DND-41 (cell line): ENCODE results near the gene CSN2.
"Not testable (repeated sequence)": the region's sequence is repeated elsewhere in the genome, so short reads cannot be mapped to it uniquely, and the experiment has no call there.

Source experiments
- ATAC-seq: fragments of 200-7000 bp; cut with Tn5 transposase; 3 replicates; pipeline ENCODE4 v1.9.1; 2021; ENCODE audit warnings: low read depth; ENCODE audit not compliant: insufficient read depth
- DNase-seq: peaks from one replicate; pipeline ENCODE4 v3.0.0-alpha.2; 2020
- H2AFZ ChIP-seq: 2 replicates; pipeline ENCODE4 v1.6.0; 2012; ENCODE audit warnings: low read depth, low read length
- H3K27ac ChIP-seq: 2 replicates; pipeline ENCODE4 v1.5.1; 2012; ENCODE audit warnings: low read length, inconsistent platforms
- H3K27me3 ChIP-seq: fragments of 200-600 bp; sonication (generic); 2 replicates; pipeline ENCODE4 v1.6.0; 2012; ENCODE audit warnings: low read length, mild to moderate bottlenecking, inconsistent platforms; ENCODE audit not compliant: insufficient read depth, poor library complexity
- H3K36me3 ChIP-seq: 2 replicates; pipeline ENCODE4 v1.5.1; 2012; ENCODE audit warnings: low read length, inconsistent platforms; ENCODE audit not compliant: insufficient read depth
- H3K4me1 ChIP-seq: 2 replicates; pipeline ENCODE4 v1.5.1; 2012; ENCODE audit warnings: mild to moderate bottlenecking, low read length; ENCODE audit not compliant: insufficient read depth
- H3K4me2 ChIP-seq: 2 replicates; pipeline ENCODE4 v1.6.0; 2012; ENCODE audit warnings: mild to moderate bottlenecking, moderate library complexity, low read length, inconsistent platforms; ENCODE audit not compliant: insufficient read depth
- H3K4me3 ChIP-seq, 2 experiments: fragments of 200-600 bp in 1 of 2; shearing (Covaris generic) in 1 of 2; 2 replicates each; pipeline ENCODE4 v1.5.1; 2012 to 2016; ENCODE audit warnings: inconsistent platforms in 2 of 2, low read length in 2 of 2, mild to moderate bottlenecking in 2 of 2, low read depth in 1 of 2, moderate library complexity in 1 of 2
- H3K79me2 ChIP-seq: 2 replicates; pipeline ENCODE4 v1.6.0; 2012; ENCODE audit warnings: low read length, inconsistent platforms; ENCODE audit not compliant: insufficient read depth
- H3K9ac ChIP-seq: 2 replicates; pipeline ENCODE4 v1.6.0; 2012; ENCODE audit warnings: low read depth, mild to moderate bottlenecking, inconsistent platforms, low read length, moderate library complexity
- H3K9me3 ChIP-seq: 2 replicates; pipeline ENCODE4 v1.5.1; 2012; ENCODE audit warnings: low read length, moderate library complexity, mild to moderate bottlenecking, inconsistent platforms; ENCODE audit not compliant: insufficient read depth, severe bottlenecking
- H4K20me1 ChIP-seq: 2 replicates; pipeline ENCODE4 v1.6.0; 2012; ENCODE audit warnings: low read length; ENCODE audit not compliant: insufficient read depth
- EZH2 ChIP-seq: IDR thresholded peaks from 3 replicates; pipeline ENCODE4 v1.6.1; 2012; ENCODE audit warnings: borderline replicate concordance, low read depth, mild to moderate bottlenecking, moderate library complexity, low read length, inconsistent platforms; ENCODE audit not compliant: severe bottlenecking
- TF ChIP-seq, protein P1 (sequence below): IDR thresholded peaks from 2 replicates; pipeline ENCODE4 v1.5.1; 2012; ENCODE audit warnings: borderline replicate concordance, low read length, moderate library complexity, mild to moderate bottlenecking; ENCODE audit not compliant: poor library complexity, severe bottlenecking; ENCODE audit errors: extremely low read depth

Gene CSN2

DNA sequence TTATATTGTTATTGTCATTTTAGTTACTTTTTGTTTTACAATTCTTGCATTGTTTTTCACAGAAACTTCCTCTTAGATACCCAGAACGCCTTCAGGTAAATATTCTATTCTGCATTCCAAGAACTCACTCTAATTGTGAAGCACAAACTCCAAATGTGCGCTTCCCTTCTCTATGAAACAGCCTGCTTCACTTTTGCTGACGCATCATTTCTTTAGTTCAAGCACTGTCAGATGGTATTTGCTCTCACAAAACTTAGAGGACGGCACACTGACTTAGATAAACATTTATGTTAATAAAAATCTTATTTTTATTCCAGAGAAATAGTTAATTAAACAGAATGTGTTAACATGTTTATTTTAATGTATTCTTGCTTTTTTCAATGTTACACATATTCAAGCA is 31.4 kb downstream of the CSN2 start:
- DNase-seq (no peak), ATAC-seq (no peak)
- Histone ChIP-seq H3K27ac (no peak overlapping the region), H3K9ac (no peak overlapping the region), H3K36me3 (no peaks in the 10 kb centered on the region), H3K4me3 (no peak overlapping the region), H3K4me1 (no peaks in the 10 kb centered on the region), H2AFZ (no peak overlapping the region), H3K79me2 (no peaks in the 10 kb centered on the region), H3K4me2 (no peak overlapping the region), H3K9me3 (no peaks in the 10 kb centered on the region), H3K27me3 (peaks cover 3% of the 10 kb centered on the region), H4K20me1 (no peaks in the 10 kb centered on the region)
- TF ChIP-seq EZH2 = no peak
- TF ChIP-seq, protein P1, sequence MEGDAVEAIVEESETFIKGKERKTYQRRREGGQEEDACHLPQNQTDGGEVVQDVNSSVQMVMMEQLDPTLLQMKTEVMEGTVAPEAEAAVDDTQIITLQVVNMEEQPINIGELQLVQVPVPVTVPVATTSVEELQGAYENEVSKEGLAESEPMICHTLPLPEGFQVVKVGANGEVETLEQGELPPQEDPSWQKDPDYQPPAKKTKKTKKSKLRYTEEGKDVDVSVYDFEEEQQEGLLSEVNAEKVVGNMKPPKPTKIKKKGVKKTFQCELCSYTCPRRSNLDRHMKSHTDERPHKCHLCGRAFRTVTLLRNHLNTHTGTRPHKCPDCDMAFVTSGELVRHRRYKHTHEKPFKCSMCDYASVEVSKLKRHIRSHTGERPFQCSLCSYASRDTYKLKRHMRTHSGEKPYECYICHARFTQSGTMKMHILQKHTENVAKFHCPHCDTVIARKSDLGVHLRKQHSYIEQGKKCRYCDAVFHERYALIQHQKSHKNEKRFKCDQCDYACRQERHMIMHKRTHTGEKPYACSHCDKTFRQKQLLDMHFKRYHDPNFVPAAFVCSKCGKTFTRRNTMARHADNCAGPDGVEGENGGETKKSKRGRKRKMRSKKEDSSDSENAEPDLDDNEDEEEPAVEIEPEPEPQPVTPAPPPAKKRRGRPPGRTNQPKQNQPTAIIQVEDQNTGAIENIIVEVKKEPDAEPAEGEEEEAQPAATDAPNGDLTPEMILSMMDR = no peak

GRCh38 chr4:69930768-69931167 is 34.8 kb downstream of the CSN2 start, which contains the start of gene CSN1S1:
Gene CSN1S1, plus strand, starts transcription at chr4:69931068. Its CDS starts 1,488 bp downstream, at chr4:69932556.
- ATAC-seq = no peak
- no peak within 1 kb of the TSS for H3K4me3 ChIP-seq
- no peak within 1 kb of the TSS for H2AFZ ChIP-seq
- DNase-seq = no peak
- H3K4me1 ChIP-seq = no peaks in the 10 kb centered on the region
- H3K9ac ChIP-seq = no peak within 1 kb of the TSS
- peaks cover 3% of the 10 kb centered on the region for H3K27me3 ChIP-seq
- H4K20me1 ChIP-seq = no peaks in the 10 kb centered on the region
- no peaks in the 10 kb centered on the region for H3K9me3 ChIP-seq
- no peak within 1 kb of the TSS for H3K27ac ChIP-seq
- no peaks in the 10 kb centered on the region for H3K79me2 ChIP-seq
- H3K36me3 ChIP-seq = no peaks in the 10 kb centered on the region
- H3K4me2 ChIP-seq = no peak within 1 kb of the TSS
- no peak for TF ChIP-seq EZH2
- TF ChIP-seq, protein P1 = no peak

GRCh38 chr4:69923782-69924410 is 41.6 kb downstream of the CSN2 start:
- H3K79me2 ChIP-seq, H3K4me1 ChIP-seq, H3K4me3 ChIP-seq, H3K27me3 ChIP-seq, DNase-seq, H3K9me3 ChIP-seq, H3K4me2 ChIP-seq, H3K9ac ChIP-seq, H2AFZ ChIP-seq, H3K36me3 ChIP-seq, H3K27ac ChIP-seq, H4K20me1 ChIP-seq, ATAC-seq: not testable (repeated sequence)

GRCh38 chr4:69920874-69921273 is 44.7 kb downstream of the CSN2 start:
- H3K9ac ChIP-seq = no peak overlapping the region
- TF ChIP-seq, protein P1 = no peak
- no peak for TF ChIP-seq EZH2
- H3K4me2 ChIP-seq = no peak overlapping the region
- H3K27me3 ChIP-seq = no peaks in the 10 kb centered on the region
- no peak overlapping the region for H3K4me3 ChIP-seq
- H3K79me2 ChIP-seq = no peaks in the 10 kb centered on the region
- DNase-seq (no peak), ATAC-seq (no peak)
- no peak overlapping the region for H3K27ac ChIP-seq
- no peaks in the 10 kb centered on the region for H3K9me3 ChIP-seq
- H2AFZ ChIP-seq = no peak overlapping the region
- H3K4me1 ChIP-seq = no peaks in the 10 kb centered on the region
- H4K20me1 ChIP-seq = no peaks in the 10 kb centered on the region
- H3K36me3 ChIP-seq = no peaks in the 10 kb centered on the region
